H9 (cell line): ENCODE results near the gene CREBRF. TPM values are rescaled to one million over a fixed set of nuclear protein-coding genes. Genes with fewer than 3 reads are reported as not detected.
A peak's percentile ranks its signal among the peaks of the same experiment; 100 is the strongest.

Source experiments
- DNase-seq: peaks from one replicate; pipeline ENCODE4 v3.0.0-alpha.2; 2017
- H2AFZ ChIP-seq: one replicate; pipeline ENCODE4 v1.6.1; 2013; ENCODE audit warnings: mild to moderate bottlenecking, low read length, control low read depth, moderate library complexity
- H2AK5ac ChIP-seq: 2 replicates; pipeline ENCODE4 v1.6.1; 2013; ENCODE audit warnings: low read length, control low read depth, mixed read lengths; ENCODE audit not compliant: insufficient read length
- H2BK120ac ChIP-seq: one replicate; pipeline ENCODE4 v1.6.1; 2013; ENCODE audit warnings: low read depth, mild to moderate bottlenecking, low read length, control low read depth, inconsistent platforms; ENCODE audit not compliant: poor library complexity, severe bottlenecking
- H2BK12ac ChIP-seq: 2 replicates; pipeline ENCODE4 v1.6.1; 2013; ENCODE audit warnings: low read length, control low read depth, mixed read lengths, low read depth; ENCODE audit not compliant: insufficient read length
- H2BK15ac ChIP-seq: 2 replicates; pipeline ENCODE4 v1.6.1; 2013; ENCODE audit warnings: low read depth, low read length, control low read depth
- H2BK20ac ChIP-seq: one replicate; pipeline ENCODE4 v1.6.1; 2013; ENCODE audit warnings: low read depth, mild to moderate bottlenecking, low read length, control low read depth, inconsistent platforms; ENCODE audit not compliant: poor library complexity, severe bottlenecking
- H2BK5ac ChIP-seq: 2 replicates; pipeline ENCODE4 v1.6.1; 2013; ENCODE audit warnings: low read length, control low read depth, mixed read lengths; ENCODE audit not compliant: insufficient read length
- H3K14ac ChIP-seq: 2 replicates; pipeline ENCODE4 v1.6.1; 2013; ENCODE audit warnings: low read length, control low read depth; ENCODE audit not compliant: insufficient read depth
- H3K18ac ChIP-seq: 2 replicates; pipeline ENCODE4 v1.6.1; 2013; ENCODE audit warnings: low read depth, mild to moderate bottlenecking, mixed read lengths, low read length, control low read depth; ENCODE audit not compliant: insufficient read length
- H3K23ac ChIP-seq: 2 replicates; pipeline ENCODE4 v1.6.1; 2013; ENCODE audit warnings: low read length, control low read depth, mixed read lengths, low read depth; ENCODE audit not compliant: insufficient read length
- H3K23me2 ChIP-seq: 2 replicates; pipeline ENCODE4 v1.6.1; 2013; ENCODE audit warnings: low read depth, mild to moderate bottlenecking, mixed read lengths, low read length, control low read depth; ENCODE audit not compliant: insufficient read length, poor library complexity, severe bottlenecking
- H3K27ac ChIP-seq: 2 replicates; pipeline ENCODE4 v1.5.1; 2013; ENCODE audit warnings: low read length, control low read depth, mixed read lengths, low read depth; ENCODE audit not compliant: insufficient read length
- H3K27me3 ChIP-seq: 2 replicates; pipeline ENCODE4 v1.6.1; 2013; ENCODE audit warnings: low read length, control low read depth, inconsistent platforms; ENCODE audit not compliant: insufficient read depth
- H3K4ac ChIP-seq: 2 replicates; pipeline ENCODE4 v1.6.1; 2013; ENCODE audit warnings: low read depth, mild to moderate bottlenecking, control low read depth, inconsistent platforms, low read length, moderate library complexity
- H3K4me1 ChIP-seq: 2 replicates; pipeline ENCODE4 v1.6.1; 2013; ENCODE audit warnings: low read length, control low read depth, inconsistent platforms; ENCODE audit not compliant: insufficient read depth
- H3K4me2 ChIP-seq: 2 replicates; pipeline ENCODE4 v1.6.1; 2013; ENCODE audit warnings: low read length, control low read depth, mixed read lengths; ENCODE audit not compliant: insufficient read length, insufficient read depth
- H3K56ac ChIP-seq: 2 replicates; pipeline ENCODE4 v1.6.1; 2013; ENCODE audit warnings: low read depth, mild to moderate bottlenecking, mixed read lengths, low read length, control low read depth; ENCODE audit not compliant: insufficient read length
- H3K79me1 ChIP-seq: 2 replicates; pipeline ENCODE4 v1.6.1; 2013; ENCODE audit warnings: low read depth, mild to moderate bottlenecking, moderate library complexity, low read length, control low read depth, inconsistent platforms; ENCODE audit not compliant: insufficient read depth, poor library complexity, severe bottlenecking
- H3K79me2 ChIP-seq: 2 replicates; pipeline ENCODE4 v1.6.1; 2013; ENCODE audit warnings: low read length, control low read depth, inconsistent platforms; ENCODE audit not compliant: insufficient read depth
- H3K9ac ChIP-seq: 2 replicates; pipeline ENCODE4 v1.6.1; 2013; ENCODE audit warnings: low read length, control low read depth, mixed read lengths; ENCODE audit not compliant: insufficient read length; ENCODE audit errors: extremely low read depth
- H3K9me3 ChIP-seq: one replicate; pipeline ENCODE4 v1.6.1; 2013; ENCODE audit warnings: low read depth, low read length, inconsistent platforms; ENCODE audit not compliant: control insufficient read depth
- H3T11ph ChIP-seq: one replicate; pipeline ENCODE4 v1.6.1; 2013; ENCODE audit warnings: mild to moderate bottlenecking, low read length, control low read depth, inconsistent platforms
- H4K20me1 ChIP-seq: one replicate; pipeline ENCODE4 v1.6.1; 2013; ENCODE audit not compliant: control insufficient read depth, insufficient read length, insufficient read depth
- H4K5ac ChIP-seq: 2 replicates; pipeline ENCODE4 v1.6.1; 2013; ENCODE audit warnings: low read depth, mild to moderate bottlenecking, mixed read lengths, low read length, control low read depth; ENCODE audit not compliant: insufficient read length
- H4K8ac ChIP-seq: replicated peaks from 2 replicates; pipeline ENCODE4 v1.6.1; 2013; ENCODE audit warnings: low read length, control low read depth, mixed read lengths, low read depth; ENCODE audit not compliant: insufficient read length
- H4K91ac ChIP-seq: 2 replicates; pipeline ENCODE4 v1.6.1; 2013; ENCODE audit warnings: low read depth, mild to moderate bottlenecking, moderate library complexity, mixed read lengths, low read length, control low read depth; ENCODE audit not compliant: insufficient read length
- H3K27ac Mint-ChIP-seq, 3 experiments: 2 replicates in 2 of 3; 3 replicates in 1 of 3; pipeline ENCODE4 v1.8.0; 2020 to 2021; ENCODE audit warnings: mixed read lengths in 3 of 3, mild to moderate bottlenecking in 1 of 3, moderate library complexity in 1 of 3
- H3K27me3 Mint-ChIP-seq: 2 replicates; pipeline ENCODE4 v1.8.0; 2021; ENCODE audit warnings: low read depth, mild to moderate bottlenecking, moderate library complexity, mixed read lengths
- H3K36me3 Mint-ChIP-seq, 3 experiments: 2 replicates in 2 of 3; 3 replicates in 1 of 3; pipeline ENCODE4 v1.8.0; 2020 to 2021; ENCODE audit warnings: low read depth in 3 of 3, mixed read lengths in 3 of 3; ENCODE audit not compliant: insufficient read depth in 1 of 3
- H3K4me1 Mint-ChIP-seq, 2 experiments: 2 replicates each; pipeline ENCODE4 v1.8.0; 2020; ENCODE audit warnings: mixed read lengths in 2 of 2
- H3K4me3 Mint-ChIP-seq, 2 experiments: 2 replicates in 1 of 2; 3 replicates in 1 of 2; pipeline ENCODE4 v1.8.0; 2020 to 2021; ENCODE audit warnings: mild to moderate bottlenecking in 2 of 2, mixed read lengths in 2 of 2, moderate library complexity in 1 of 2
- H3K9me3 Mint-ChIP-seq, 2 experiments: 2 replicates in 1 of 2; 3 replicates in 1 of 2; pipeline ENCODE4 v1.8.0; 2020; ENCODE audit warnings: mild to moderate bottlenecking in 2 of 2, mixed read lengths in 2 of 2, moderate library complexity in 1 of 2
- WGBS: extraction: QIAGEN DNeasy Blood & Tissue Kit; methylation state at CpG from one replicate; pipeline ENCODE4 v1.1.7; 2013; ENCODE audit warnings: missing lambda C conversion rate, low lambda C conversion rate, mixed read lengths; ENCODE audit not compliant: insufficient read length; ENCODE audit errors: extremely low coverage; 5-methylcytosine and 5-hydroxymethylcytosine counted together
- total RNA-seq: library from RNA; stranded (reverse); gene quantifications from 2 replicates; pipeline ENCODE4 v1.2.1, GENCODE V29; 2021
- TF ChIP-seq, protein P1 (sequence below): fragments of 200-600 bp; sonication (generic); conservative IDR thresholded peaks from 3 replicates; pipeline ENCODE4 v1.8.0; 2021; ENCODE audit warnings: antibody characterized with exemption, mild to moderate bottlenecking

The CREBRF gene
- total RNA-seq, 1 experiment from 2014 or later = 2.7 TPM

DNA sequence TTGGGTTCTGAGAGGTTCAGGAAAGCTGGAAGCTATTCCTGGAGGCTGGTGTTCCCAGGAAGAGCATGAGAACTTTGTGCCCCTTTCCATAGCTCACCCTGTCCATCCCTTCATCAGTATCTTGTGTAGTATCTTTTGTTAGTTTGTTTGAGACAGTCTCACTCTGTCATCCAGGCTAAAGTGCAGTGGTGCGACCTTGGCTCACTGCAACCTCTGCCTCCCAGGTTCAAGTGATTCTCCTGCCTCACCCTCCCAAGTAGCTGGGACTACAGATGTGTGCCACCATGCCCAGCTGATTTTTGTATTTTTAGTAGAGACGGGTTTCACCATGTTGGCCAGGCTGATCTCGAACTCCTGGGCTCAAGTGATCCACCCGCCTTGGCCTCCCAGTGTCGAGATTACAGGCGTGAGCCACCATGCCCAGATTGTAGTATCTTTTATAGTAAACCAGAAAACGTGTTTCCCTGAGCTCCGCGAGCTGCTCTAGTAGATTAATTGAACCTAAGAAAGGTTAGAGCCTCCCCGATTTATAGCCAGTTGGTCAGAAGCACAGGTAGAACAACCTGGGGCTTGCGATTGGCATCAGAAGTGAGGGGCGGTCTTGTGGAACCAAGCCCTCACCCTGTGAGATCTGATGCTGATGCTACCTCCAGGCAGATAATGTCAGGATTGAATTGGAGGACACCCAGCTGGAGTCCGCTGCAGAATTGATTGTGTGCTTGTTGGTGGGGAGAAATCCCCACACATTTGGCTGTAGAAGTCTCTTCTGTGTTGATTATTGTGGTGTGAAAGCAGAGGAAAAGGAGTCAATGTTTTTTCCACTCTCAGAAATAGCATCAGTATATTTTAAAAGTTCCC lies 40.3 kb upstream of the CREBRF start:
- Histone ChIP-seq H2AFZ (no peak overlapping the region), H3K18ac (no peak overlapping the region), H3K4me2 (no peak overlapping the region), H3K9me3 (no peaks in the 10 kb centered on the region), H2BK20ac (no peak overlapping the region), H3K79me1 (no peaks in the 10 kb centered on the region), H4K20me1 (no peaks in the 10 kb centered on the region), H2AK5ac (no peak overlapping the region), H4K91ac (no peak overlapping the region), H2BK12ac (no peak overlapping the region), H4K8ac (no peak overlapping the region), H3K4me1 (peaks cover 5% of the 10 kb centered on the region; the same call in 1 of the 2 replicates), H3K79me2 (peaks cover 7% of the 10 kb centered on the region; the same call in 1 of the 2 replicates), H3K23ac (no peak overlapping the region), H2BK120ac (no peak overlapping the region), H3K14ac (no peak overlapping the region), H3K9ac (no peak overlapping the region), H3K27me3 (no peaks in the 10 kb centered on the region), H2BK15ac (no peak overlapping the region), H3K27ac (no peak overlapping the region), H2BK5ac (no peak overlapping the region), H3K23me2 (no peaks in the 10 kb centered on the region), H3K56ac (no peak overlapping the region), H3T11ph (no peak overlapping the region), H3K4ac (no peak overlapping the region), H4K5ac (no peak overlapping the region)
- no CpG with 5 or more reads among the region's 13 CpGs for WGBS
- H3K27me3 Mint-ChIP-seq = no peaks in the 10 kb centered on the region
- TF ChIP-seq, protein P1, sequence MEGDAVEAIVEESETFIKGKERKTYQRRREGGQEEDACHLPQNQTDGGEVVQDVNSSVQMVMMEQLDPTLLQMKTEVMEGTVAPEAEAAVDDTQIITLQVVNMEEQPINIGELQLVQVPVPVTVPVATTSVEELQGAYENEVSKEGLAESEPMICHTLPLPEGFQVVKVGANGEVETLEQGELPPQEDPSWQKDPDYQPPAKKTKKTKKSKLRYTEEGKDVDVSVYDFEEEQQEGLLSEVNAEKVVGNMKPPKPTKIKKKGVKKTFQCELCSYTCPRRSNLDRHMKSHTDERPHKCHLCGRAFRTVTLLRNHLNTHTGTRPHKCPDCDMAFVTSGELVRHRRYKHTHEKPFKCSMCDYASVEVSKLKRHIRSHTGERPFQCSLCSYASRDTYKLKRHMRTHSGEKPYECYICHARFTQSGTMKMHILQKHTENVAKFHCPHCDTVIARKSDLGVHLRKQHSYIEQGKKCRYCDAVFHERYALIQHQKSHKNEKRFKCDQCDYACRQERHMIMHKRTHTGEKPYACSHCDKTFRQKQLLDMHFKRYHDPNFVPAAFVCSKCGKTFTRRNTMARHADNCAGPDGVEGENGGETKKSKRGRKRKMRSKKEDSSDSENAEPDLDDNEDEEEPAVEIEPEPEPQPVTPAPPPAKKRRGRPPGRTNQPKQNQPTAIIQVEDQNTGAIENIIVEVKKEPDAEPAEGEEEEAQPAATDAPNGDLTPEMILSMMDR = no peak
- no peaks in the 10 kb centered on the region for H3K9me3 Mint-ChIP-seq
- H3K4me1 Mint-ChIP-seq = peaks cover 18 to 20% of the 10 kb centered on the region in 2 experiments
- no peak overlapping the region for H3K4me3 Mint-ChIP-seq
- peak overlapping the region; percentile 10 to 60 (median 24); a peak in 5 of 7 replicates for H3K27ac Mint-ChIP-seq
- peaks cover 4 to 13% (median 12%) of the 10 kb centered on the region in 3 experiments; a peak in 5 of 7 replicates for H3K36me3 Mint-ChIP-seq
- no peak for DNase-seq
